ENCODE data around the gene SIGLEC7.

SIGLEC7 gene

DNA sequence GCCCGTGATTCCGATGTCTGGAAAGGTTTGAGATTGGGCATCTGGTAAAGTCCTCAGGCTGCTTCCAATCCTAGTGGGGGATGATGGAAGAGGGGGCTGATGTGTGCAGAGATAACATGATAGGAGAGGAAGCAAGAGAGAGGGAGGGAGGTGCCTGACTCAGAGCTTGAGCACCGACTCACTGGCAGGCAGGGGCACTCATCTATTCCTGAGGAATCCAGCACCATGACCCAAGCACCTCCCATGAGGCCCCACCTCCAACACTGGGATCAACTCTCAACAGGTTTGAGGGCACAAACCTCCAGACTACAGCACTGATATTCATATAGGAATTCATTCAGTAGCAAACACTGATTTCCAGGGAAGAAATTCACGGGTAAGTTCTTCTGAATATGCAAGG lies 23.0 kb upstream of the SIGLEC7 start:
- DNase-seq (ENCODE audit: low read depth in 2 of 2), result no peak

DNA sequence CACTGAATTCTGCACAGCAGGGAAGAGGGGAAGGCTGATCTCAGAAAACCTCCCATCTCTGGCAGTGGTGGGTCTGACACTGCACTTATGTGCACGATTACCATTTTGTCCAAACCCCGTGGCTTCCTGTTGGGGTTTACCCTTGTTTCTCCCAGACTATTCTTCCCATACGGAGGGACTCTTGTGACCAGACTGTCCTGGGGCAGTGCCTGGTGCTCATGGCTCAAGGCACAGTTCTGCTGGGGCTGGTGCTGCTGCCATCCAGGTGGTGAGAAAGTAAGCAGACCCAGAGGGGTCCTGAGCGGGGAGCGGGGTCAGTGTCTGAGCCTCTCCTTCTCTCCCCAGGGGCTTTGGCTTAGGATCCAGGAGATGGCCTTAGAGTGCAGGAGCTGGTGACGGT lies 22.5 kb upstream of the SIGLEC7 start:
- no peak for DNase-seq (ENCODE audit: low read depth in 2 of 2)

DNA sequence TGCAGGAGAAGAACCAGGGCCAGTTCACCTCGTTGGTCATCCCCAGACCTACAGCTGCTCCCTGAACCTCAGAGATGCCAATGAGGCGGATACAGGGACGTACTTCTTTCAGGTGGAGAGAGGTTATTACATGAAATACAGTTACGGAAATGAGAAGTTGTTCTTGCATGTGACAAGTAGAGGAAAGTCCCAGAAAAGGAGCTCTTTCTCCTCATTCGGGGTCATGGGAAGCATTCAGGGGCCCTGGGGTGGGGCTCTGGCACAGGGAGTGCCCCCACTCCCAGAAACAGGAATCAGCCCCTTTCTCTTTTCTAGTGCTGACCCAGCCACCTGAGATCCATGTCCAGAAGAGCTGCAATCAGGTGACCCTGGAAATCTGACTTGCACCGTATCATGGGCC lies 21.9 kb upstream of the SIGLEC7 start:
- DNase-seq (ENCODE audit: low read depth in 2 of 2), result no peak

DNA sequence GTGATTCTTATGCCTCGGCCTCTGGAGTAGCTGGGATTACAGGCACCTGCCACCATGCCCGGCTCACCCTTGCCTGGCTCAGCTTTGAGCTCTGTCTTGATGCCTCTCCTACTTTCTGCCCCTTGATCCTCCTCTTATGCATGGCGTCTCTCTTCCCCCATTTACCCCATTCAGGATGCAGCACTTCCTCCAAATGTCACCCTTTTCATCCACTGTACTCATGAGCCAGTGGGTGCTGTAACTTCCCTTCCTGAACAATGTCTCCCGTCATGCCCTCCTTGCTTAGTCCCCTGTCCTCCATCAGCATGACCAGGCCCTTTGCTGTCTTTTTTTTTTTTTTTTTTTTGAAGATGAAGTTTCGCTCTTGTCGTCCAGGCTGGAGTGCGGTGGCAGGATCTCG lies 20.8 kb upstream of the SIGLEC7 start:
- DNase-seq (ENCODE audit: low read depth in 2 of 2), result no peak

DNA sequence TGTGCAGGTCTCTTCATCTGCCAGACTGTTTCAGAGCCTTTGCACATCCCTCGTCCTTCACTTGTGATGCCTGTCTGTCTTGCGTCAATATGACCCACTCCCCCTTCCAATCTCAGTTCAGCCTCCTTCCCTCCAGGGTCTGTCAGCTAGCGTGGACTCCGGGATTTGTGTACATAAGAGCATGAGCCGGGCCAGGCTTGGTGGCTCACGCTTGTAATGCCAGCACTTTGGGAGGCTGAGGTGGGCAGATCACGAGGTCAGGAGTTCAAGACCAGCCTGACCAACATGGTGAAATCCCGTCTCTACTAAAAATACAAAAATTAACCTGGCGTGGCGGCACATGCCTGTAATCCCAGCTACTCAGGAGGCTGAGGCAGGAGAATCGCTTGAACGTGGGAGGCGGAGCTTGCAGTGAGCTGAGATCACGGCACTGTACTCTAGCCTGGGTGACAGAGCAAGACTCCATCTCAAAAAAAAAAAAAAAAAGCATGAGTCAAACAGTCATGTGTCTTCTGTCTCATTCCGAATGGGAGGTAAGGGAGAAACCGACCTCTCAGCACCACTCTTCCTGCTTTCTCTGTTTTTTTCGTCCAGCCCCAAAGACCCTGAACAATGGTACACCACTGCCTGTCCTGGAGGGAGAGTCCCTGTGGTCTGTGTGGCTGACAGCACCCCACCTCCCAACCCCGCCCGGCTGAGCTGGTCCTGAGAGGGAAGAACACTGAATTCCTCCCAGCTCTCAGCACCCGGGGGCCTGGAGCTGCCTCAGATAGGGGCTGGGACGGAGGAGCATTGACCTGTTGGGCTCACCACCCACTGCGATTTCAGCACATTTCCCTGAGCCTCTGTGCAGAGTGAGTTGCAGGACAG lies 19.8 kb upstream of the SIGLEC7 start:
- DNase-seq (ENCODE audit: low read depth in 2 of 2), result no peak

DNA sequence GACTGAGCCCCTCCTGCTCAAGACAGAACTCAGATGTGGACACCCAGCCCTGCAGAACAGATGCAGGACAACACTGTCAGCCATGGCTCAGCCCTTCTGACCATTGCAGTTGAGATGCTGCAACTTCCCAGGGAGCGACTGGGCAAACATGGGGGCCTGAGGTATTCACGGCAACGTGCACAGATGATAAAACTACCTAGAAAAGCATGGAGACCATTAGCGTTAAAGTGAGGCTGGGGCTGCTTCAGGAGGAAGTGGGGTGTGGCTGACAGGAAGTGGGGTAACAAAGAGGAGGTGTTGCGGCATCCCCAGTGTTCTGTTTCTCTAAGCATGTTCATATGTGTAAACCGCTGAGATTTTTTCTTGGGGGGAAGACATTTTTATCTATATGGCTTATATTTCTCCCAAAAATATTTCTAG lies 18.7 kb upstream of the SIGLEC7 start:
- DNase-seq (ENCODE audit: low read depth in 2 of 2), result no peak

DNA sequence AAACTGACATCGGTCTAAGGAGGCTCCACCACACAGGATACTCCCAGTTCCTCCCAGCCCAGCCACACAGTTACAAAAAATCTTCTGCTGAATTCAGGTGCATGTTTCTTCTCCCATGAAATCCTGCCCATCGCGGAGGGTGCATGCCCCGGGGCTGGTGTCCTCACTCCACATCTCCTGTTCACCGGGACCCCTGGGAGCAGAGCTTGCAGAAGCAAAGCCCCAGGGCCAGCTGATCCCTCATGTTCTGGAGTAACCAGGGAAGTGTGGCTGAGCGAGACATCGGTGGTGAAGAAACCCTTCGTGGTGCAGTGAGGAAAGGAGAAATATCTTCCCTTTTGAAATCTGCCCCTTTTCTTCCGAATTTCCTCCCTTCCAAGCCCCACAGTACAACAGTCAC lies 18.3 kb upstream of the SIGLEC7 start:
- DNase-seq (ENCODE audit: low read depth in 2 of 2), result no peak

DNA sequence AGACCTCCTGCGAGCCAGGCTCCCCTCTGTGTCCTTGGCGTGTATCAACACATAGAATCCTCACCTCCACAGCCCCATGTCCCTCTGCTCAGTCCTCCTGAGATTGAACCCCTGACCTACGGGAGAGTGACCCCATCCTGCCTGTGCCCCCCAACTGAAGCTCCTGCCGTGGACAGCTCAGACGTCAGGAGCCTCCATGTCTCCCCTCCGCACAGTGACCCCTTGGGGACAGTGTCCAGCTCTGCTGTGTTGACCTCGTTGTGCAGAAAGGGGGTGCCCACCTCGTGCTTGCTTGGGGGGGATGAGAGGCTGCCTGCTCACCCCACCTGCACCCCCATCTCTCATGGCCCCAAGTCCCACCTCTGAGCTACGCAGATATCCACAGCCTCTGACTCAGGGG lies 17.9 kb upstream of the SIGLEC7 start:
- DNase-seq (ENCODE audit: low read depth in 2 of 2), result no peak

DNA sequence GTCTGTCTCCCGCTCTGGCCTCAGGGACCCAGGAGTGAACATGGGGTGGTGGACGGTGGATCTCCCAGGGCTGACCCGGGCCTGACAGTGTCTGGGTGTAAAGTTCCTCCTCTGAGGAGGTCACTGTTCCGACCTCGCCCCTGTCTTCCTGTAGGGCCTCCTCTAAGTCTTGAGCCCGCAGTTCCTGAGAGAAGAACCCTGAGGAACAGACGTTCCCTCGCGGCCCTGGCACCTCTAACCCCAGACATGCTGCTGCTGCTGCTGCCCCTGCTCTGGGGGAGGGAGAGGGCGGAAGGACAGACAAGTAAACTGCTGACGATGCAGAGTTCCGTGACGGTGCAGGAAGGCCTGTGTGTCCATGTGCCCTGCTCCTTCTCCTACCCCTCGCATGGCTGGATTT lies 17.4 kb upstream of the SIGLEC7 start, which contains the start of gene SIGLEC9:
TSS of gene SIGLEC9 (plus strand) at position 178 of the 400 bp plus-strand sequence. CDS start at position 247, 69 bp downstream.
- DNase-seq (ENCODE audit: low read depth in 2 of 2), result no peak

DNA sequence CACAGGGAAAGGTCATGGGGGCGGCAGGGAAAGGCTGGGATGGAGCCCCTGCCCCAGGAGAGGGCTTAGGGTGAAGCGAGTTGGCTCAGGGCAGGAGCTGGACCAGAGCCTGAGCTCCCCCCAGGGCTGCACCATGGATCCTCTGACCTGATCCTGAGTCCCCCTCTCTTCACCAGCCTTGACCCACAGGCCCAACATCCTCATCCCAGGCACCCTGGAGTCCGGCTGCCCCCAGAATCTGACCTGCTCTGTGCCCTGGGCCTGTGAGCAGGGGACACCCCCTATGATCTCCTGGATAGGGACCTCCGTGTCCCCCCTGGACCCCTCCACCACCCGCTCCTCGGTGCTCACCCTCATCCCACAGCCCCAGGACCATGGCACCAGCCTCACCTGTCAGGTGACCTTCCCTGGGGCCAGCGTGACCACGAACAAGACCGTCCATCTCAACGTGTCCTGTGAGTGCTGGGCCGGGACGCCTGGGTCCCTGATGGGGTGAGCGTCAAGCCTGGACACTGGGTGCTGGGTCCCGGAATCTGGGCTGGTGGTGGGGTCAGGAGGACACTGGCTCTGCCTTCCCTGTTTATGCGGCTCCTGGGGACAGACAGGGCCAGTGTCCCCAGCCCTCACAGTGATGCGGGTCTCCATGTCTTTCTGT lies 16.6 kb upstream of the SIGLEC7 start:
- DNase-seq (ENCODE audit: low read depth in 2 of 2), result no peak

DNA sequence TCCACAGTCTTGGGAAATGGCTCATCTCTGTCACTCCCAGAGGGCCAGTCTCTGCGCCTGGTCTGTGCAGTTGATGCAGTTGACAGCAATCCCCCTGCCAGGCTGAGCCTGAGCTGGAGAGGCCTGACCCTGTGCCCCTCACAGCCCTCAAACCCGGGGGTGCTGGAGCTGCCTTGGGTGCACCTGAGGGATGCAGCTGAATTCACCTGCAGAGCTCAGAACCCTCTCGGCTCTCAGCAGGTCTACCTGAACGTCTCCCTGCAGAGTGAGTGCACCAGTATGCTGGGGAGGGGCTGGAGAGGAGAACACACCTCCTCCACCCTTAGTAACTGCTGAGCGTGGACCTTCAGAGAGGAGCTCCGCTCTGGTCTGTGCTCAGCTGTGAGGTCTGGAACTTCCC lies 15.1 kb upstream of the SIGLEC7 start:
- DNase-seq (ENCODE audit: low read depth in 2 of 2), result no peak

DNA sequence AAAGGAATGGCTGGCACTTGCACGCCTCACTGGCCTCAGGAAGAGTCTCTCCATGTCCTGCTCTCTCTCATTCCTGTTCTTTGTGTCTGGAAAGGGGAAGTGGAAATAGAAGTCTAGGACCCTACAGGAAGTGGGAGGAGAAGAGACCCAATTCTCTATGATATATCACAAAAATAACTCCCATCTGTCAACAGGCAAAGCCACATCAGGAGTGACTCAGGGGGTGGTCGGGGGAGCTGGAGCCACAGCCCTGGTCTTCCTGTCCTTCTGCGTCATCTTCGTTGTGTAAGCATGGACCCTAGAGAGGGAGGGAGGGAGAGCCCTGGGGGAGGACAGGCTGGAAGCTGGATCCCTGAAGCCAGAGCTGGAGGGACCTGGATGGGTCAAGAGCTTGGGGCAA lies 14.3 kb upstream of the SIGLEC7 start:
- DNase-seq (ENCODE audit: low read depth in 2 of 2), result no peak

DNA sequence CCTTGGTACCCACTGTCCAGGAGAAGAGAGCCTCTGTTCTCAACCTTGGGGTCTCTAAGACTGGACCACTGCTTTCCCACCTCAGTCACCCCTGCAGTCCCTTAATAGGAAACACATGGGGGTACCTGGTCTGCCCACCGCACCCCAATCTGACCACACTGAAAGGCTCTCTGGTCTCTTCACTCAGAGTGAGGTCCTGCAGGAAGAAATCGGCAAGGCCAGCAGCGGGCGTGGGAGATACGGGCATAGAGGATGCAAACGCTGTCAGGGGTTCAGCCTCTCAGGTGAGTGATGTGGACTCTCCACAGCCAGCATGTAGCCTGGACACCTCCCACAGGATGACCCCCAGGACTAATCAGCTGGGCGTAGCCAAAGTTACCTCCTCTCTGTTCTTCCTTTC lies 13.9 kb upstream of the SIGLEC7 start:
- no peak for DNase-seq (ENCODE audit: low read depth in 2 of 2)

DNA sequence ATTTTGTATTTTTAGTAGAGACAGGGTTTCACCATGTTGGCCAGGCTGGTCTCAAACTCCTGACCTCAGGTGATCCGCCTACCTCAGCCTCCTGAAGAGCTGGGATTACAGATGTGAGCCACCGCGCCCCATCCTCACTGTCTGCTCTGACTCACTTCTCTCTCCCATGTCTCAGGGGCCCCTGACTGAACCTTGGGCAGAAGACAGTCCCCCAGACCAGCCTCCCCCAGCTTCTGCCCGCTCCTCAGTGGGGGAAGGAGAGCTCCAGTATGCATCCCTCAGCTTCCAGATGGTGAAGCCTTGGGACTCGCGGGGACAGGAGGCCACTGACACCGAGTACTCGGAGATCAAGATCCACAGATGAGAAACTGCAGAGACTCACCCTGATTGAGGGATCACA lies 12.4 kb upstream of the SIGLEC7 start:
- DNase-seq (ENCODE audit: low read depth in 2 of 2), result no peak

DNA sequence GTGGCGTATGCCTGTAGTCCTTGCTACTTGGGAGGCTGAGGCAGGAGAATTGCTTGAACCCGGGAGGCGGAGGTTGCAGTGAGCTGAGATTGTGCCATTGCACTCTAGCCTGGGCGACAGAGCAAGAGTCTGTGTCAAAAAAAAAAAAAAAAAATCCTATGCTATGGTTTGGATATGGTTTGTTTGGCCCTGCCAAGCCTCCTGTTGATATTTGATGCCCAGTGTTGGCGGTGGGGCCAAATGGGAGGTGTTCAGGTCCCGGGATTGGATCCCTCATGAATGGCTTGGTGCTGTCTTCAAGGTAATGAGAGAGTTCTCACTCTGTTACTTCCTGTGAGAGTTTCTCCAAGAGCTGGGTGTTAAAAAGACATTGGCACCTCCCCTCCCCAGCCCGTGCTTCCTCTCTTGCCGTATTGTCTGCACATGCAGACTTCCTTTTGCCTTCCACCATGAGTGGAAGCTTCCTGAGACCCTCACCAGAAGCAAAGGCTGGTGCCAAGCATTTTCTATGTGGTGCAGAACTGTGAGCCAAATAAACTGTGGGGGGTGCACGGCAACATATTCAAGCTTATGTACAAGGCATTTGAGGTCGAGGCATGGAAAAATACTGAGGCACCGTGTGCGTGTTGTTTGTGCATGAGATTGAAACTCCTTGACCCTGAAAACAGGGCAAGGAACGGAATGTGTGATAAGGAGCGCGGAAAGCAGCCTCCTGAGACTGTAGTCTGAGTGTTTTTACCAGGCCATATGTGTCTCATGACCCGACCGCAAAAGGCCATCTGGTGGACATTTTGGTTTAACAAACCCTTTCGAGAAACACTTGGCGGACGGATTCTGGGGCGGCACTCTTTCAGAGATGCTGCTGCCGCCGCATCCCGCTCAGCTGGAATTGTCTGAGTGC lies 10.1 kb upstream of the SIGLEC7 start:
- no peak for DNase-seq (ENCODE audit: low read depth in 2 of 2)

DNA sequence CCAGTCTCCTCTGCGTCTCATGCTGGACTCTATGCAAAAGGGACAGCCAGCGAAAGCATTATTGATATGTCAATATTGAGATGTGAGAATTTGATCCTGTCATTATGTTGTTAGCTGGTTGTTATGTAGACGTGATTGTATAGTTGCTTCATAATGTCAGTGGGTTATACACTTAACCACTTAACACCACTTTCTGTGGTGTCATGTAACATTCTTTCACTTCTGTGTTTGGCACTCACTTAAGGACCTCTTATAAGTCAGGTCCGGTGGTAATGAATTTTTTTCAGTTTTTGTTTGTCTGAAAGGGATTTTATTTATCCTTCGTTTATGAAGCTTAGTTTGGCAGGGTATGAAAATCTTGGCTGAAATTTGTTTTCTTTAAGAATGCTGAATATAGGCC lies 7.1 kb upstream of the SIGLEC7 start:
- no peak for DNase-seq (ENCODE audit: low read depth in 2 of 2)

DNA sequence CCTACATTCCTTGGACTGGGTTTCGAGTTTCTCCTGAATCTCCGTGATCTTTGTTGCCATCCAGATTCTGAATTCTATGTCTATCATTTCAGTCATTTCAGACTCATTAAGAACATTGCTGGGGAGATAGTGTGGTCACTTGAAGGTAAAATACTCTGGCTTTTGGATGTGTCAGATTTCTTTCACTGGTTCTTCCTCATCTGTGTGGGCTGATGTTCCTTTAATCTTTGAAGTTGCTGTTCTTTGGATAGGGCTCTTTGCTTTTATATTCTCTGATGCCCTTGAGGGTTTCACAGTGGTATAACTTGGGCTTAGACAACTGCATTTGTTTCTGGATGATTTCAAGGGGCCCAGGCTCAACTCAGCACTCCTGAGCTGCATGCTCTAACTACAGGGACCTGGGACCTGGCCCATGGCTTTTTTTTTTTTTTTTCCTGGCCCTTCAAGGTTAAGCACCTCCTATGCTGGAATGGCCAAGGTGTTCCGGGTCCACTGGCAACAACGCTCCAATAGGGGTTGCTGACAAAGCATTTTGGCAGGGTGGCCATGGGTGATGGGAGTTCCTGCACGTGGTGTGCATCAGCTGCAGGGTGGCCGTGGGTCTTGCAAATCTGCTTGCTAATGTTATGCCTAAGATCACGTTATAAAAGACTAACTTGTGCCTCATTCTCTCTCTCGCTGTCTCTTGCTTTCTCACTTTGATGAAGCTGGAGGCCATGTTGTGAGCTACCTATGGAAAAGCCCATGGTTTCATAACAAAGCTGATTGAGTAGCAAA lies 5.9 kb upstream of the SIGLEC7 start:
- DNase-seq (ENCODE audit: low read depth in 2 of 2), result no peak

DNA sequence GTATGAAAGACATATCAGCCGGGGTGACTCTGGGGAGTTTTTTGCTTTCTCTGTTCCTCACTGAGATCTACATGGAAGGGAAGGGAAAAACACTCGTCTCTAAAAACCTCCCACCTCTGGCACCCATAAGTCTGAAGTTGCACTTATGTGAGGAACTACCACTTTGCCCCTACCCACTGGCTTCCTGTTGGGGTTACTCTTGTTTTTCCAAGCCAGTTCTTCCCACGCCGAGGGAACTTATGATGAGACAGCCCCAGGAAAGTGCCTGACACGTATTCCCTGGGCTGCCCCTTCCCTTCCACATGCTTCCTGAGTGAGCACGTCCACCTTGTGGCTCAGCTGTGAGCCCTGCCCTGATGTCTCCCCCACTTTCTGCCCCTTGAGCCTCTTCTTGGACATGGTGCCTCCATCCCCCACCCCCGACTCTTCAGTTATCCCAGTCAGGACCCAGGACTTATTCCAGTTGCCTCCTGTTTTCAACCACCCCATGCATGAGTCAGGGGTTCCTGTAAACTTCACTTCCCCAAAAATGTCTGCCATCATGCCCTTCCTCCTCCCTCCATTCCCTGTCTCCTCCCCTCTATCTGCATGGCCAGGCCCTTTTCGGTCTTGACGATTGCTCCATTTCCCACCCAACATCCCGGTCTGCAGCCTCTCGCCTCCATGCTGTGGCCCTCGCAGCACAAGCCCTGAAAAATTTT lies 5.1 kb upstream of the SIGLEC7 start:
- no peak for DNase-seq (ENCODE audit: low read depth in 2 of 2)

DNA sequence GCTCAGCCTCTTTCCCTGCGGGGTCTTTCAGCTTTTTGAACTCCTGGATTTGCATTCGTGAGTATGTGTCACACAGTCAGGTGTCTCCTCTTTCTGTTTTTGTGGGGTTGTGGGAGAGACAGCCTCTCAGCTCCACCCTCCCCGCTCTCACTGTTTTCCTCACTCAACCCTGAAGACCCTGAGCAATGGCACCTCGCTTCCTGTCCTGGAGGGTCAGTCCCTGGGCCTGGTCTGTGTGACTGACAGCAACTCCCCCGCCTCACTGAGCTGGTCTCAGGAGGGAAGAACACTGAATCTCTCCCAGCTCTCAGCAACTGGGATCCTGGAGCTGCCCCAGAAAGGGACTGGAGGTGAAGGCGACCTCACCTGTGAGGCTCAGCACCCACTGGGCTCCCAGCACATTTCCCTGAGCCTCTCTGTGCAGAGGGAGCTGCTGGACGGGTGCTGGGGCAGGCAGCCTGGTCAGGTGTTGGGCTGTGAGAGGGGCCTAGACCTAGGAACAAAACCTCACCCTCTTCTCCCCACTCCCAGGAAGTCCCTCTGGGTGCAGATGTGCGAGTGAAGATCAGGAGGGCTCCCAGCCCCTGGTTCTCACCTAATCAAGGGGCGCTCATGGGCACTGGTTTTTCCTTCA lies 4.2 kb upstream of the SIGLEC7 start:
- DNase-seq (ENCODE audit: low read depth in 2 of 2), result no peak

DNA sequence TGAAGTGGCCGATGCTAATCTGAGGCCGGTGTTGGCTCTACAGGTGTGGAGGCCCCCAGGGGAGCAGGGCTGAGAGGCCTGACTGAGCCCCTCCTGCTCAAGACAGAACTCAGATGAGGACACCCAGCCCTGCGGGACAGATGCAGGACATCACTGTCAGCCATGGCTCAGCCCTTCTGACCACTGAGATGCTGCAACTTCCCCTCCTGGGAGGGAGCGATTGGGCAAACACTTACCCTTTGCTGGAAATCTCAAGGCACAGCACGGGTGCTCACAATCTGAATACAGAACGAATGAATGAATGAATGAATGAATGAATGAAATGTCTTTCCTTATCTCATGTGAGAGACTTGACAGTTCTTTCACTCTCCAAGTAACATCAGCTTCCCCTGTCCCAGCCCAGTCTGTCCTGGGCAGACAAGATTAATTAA lies 3.5 kb upstream of the SIGLEC7 start:
- no peak for DNase-seq (ENCODE audit: low read depth in 2 of 2)

All from stimulated activated CD4-positive, alpha-beta T cell treated with anti-CD3 and anti-CD28 coated beads, Interleukin-4, amount 100 ng/mL, for 48 hours (primary cell).